Colon (tissue), 2 donors: ENCODE data around the gene LDB1.

Experiments used
- FAIRE-seq: peaks from 2 replicates; lab custom pipeline; 2012; peaks lifted over from hg19 to GRCh38; lab: Jason Lieb, UNC
- donor health status: control.
- donor health status: control.

LDB1 gene

GRCh38 chr10:102113261-102113955 is 6.8 kb downstream of the LDB1 start:
- FAIRE-seq: no peak

GRCh38 chr10:102112210-102112817 is 7.9 kb downstream of the LDB1 start:
- FAIRE-seq: no peak

- no peak for FAIRE-seq
Observed at GRCh38 chr10:102111276-102111675, 8.9 kb downstream of the LDB1 start.

- no peak for FAIRE-seq
Observed at GRCh38 chr10:102109166-102110116, 10.7 kb downstream of the LDB1 start.

GRCh38 chr10:102106998-102107397 is 13.2 kb downstream of the LDB1 start:
- FAIRE-seq: no peak

- no peak for FAIRE-seq
Observed at GRCh38 chr10:102102421-102102820, 17.7 kb downstream of the LDB1 start.

- no peak for FAIRE-seq
Observed at GRCh38 chr10:102101152-102101551, 19.0 kb downstream of the LDB1 start.

GRCh38 chr10:102096449-102096848 is 23.7 kb downstream of the LDB1 start:
- FAIRE-seq: no peak

- FAIRE-seq: no peak
Observed at GRCh38 chr10:102090772-102091171, 29.4 kb downstream of the LDB1 start.

- FAIRE-seq: no peak
Observed at GRCh38 chr10:102086196-102086595, 34.0 kb downstream of the LDB1 start.

GRCh38 chr10:102085336-102085735 is 34.8 kb downstream of the LDB1 start:
- FAIRE-seq: no peak

- FAIRE-seq: no peak
Observed at GRCh38 chr10:102083541-102083940, 36.6 kb downstream of the LDB1 start.

- FAIRE-seq: no peak
Observed at GRCh38 chr10:102072673-102073527, 47.3 kb downstream of the LDB1 start.

- FAIRE-seq: no peak
Observed at GRCh38 chr10:102069071-102069470, 51.1 kb downstream of the LDB1 start.

- FAIRE-seq: no peak
Observed at GRCh38 chr10:102068216-102068615, 52.0 kb downstream of the LDB1 start.

GRCh38 chr10:102067091-102067916 is 52.9 kb downstream of the LDB1 start:
- FAIRE-seq: no peak

GRCh38 chr10:102066399-102067088 is 53.6 kb downstream of the LDB1 start:
- FAIRE-seq: no peak

- no peak for FAIRE-seq
Observed at GRCh38 chr10:102065561-102066398, 54.4 kb downstream of the LDB1 start.

GRCh38 chr10:102064868-102065560 is 55.2 kb downstream of the LDB1 start, which contains the start of gene HPS6:
HPS6 (plus strand) TSS chr10:102065349; CDS start chr10:102065475, 126 bp downstream.
- no peak for FAIRE-seq
